ENCODE measurements around the gene HNRNPAB.
"Not testable (repeated sequence)": the region's sequence is repeated elsewhere in the genome, so short reads cannot be mapped to it uniquely, and the experiment has no call there.

Gene HNRNPAB

GRCh38 chr5:178247481-178248456, 43.4 kb downstream of the HNRNPAB start:
- no peak for DNase-seq

- no peak for DNase-seq
Observed at GRCh38 chr5:178248750-178249149, 44.4 kb downstream of the HNRNPAB start.

- DNase-seq: no peak
Observed at GRCh38 chr5:178249191-178249989, 45.1 kb downstream of the HNRNPAB start.

DNA sequence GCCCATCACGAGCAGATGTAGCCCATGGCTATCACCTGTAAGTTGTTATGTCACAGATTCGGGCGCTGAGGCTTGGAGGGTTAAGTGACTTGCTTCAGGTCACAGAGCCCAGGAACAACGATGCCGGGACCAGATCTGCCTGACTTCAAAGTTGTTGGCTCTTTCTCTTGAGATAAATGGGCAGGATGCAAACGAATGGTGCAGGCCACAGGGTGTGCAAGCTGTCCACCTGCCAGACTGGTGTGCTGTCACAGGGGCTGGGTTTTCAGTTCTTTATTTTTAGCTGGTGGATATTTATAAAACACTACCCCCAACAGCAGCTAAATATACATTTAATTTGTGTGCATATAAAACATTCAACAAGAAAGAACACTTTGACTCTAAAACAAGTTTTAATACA, 45.9 kb downstream of the HNRNPAB start:
- DNase-seq: no peak

GRCh38 chr5:178252258-178252657, 47.9 kb downstream of the HNRNPAB start:
- no peak for DNase-seq

- DNase-seq: not testable (repeated sequence)
Observed at GRCh38 chr5:178253632-178254031, 49.3 kb downstream of the HNRNPAB start.

- DNase-seq: no peak
Observed at GRCh38 chr5:178256746-178257145, 52.4 kb downstream of the HNRNPAB start.

- DNase-seq: no peak
Observed at GRCh38 chr5:178257650-178258049, 53.3 kb downstream of the HNRNPAB start.

DNA sequence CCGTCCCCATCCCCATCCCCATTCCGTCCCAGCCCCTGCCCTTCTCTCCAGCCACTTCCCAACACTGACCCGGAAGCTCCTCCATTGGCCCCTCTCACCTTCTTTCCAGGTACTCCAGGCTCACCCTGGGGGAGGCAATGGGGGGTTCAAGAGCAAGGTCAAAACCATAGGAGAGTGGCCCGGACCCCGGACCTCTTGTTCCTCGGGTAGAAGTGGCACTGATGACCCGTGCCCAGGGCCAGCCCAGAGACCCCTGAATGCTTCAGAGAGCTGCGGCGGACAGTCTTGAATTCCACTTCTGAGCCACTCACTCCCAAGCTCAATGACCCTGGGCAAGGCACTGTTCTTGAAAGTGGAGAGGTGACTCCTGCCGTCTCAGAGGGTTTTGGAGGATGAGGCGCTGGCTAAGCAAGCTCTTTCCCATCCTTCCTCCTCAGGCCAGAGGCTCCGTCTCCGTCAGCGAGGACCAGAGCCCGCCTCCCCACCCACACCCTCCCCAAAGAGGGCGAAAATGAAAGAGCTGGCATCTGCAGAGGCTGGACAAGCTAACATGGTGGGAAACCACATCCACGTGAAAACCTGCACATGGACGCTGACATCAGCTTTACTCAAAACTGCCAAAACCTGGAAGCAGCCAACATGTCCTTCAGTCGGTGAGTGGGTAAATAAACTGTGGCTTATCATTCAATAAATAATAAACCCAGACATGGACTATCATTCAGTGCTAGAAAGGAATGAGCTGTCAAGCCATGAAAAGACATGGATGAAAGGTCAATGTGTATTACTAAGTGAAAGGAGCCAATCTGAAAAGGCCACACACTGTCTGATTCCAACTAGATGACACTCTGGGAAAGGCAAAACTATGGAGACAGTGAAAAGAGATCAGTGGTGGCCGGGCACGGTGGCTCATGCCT, 55.5 kb downstream of the HNRNPAB start:
- no peak for DNase-seq
